ENCODE measurements around the gene INHBC.

DNA sequence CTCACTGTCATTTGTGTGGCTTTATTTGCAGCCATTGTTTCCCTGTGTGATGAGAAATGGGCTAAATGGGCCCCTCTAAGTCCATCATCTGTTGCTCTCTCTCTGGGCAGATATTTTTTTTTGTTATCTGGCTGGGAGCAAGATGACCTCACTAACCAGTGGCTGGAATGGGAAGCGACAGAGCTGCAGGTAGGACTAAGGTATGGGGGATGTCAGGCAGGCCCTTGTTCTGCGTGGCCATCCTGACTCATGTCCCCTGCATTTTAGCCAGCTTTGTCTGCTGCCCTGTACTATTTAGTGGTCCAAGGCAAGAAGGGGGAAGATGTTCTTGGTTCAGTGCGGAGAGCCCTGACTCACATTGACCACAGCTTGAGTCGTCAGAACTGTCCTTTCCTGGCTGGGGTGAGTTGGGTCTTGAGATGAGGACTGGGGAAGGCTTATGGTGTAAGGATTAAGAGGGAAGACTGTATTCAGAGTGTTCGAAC is 54.6 kb downstream of the INHBC start:
- no peak for TF ChIP-seq POLR2A (IDR thresholded peaks at IDR 0.05)
- TF ChIP-seq POLR2AphosphoS5 (IDR thresholded peaks at IDR 0.05): no peak
- TF ChIP-seq, protein P1, sequence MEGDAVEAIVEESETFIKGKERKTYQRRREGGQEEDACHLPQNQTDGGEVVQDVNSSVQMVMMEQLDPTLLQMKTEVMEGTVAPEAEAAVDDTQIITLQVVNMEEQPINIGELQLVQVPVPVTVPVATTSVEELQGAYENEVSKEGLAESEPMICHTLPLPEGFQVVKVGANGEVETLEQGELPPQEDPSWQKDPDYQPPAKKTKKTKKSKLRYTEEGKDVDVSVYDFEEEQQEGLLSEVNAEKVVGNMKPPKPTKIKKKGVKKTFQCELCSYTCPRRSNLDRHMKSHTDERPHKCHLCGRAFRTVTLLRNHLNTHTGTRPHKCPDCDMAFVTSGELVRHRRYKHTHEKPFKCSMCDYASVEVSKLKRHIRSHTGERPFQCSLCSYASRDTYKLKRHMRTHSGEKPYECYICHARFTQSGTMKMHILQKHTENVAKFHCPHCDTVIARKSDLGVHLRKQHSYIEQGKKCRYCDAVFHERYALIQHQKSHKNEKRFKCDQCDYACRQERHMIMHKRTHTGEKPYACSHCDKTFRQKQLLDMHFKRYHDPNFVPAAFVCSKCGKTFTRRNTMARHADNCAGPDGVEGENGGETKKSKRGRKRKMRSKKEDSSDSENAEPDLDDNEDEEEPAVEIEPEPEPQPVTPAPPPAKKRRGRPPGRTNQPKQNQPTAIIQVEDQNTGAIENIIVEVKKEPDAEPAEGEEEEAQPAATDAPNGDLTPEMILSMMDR (IDR thresholded peaks at IDR 0.05): no peak
